AG04449 (cell line): ENCODE results near the gene FKBP9.

Source experiments
- CTCF ChIA-PET: fragments of 350-600 bp; formaldehyde crosslinking; extraction: SDS; loops from one replicate; lab custom pipeline; 2021; ENCODE audit warnings: antibody characterized with exemption; lab: Yijun Ruan, JAX
- POLR2A ChIA-PET: fragments of 400-600, 350-600 bp; formaldehyde crosslinking; extraction: SDS; loops from one replicate; lab custom pipeline; 2020; ENCODE audit warnings: antibody characterized with exemption, inconsistent platforms; lab: Yijun Ruan, JAX
- DNase-seq: peaks from one replicate; pipeline ENCODE4 v3.0.0-alpha.2; 2010; ENCODE audit warnings: low read depth, low spot score
- H3K4me3 ChIP-seq: 2 replicates; pipeline ENCODE4 v1.5.1; 2011; ENCODE audit warnings: low read depth, mild to moderate bottlenecking, control low read depth, low read length
- CTCF ChIP-seq: IDR thresholded peaks from one replicate; pipeline ENCODE4 v1.5.1; 2011; ENCODE audit warnings: mild to moderate bottlenecking, moderate library complexity, low read length, control low read depth, inconsistent platforms; ENCODE audit not compliant: insufficient read depth; ENCODE audit errors: missing control alignments

FKBP9 gene

GRCh38 chr7:32937344-32938174 is 19.7 kb upstream of the FKBP9 start:
- TF ChIP-seq CTCF = no peak
- no peak for DNase-seq
- ChIA-PET CTCF (interaction anchor here (1.0 to 1.7 kb wide), 4 partner anchors 22 to 170 kb away, joined by 3 to 7 read pairs (median 3); no protein-coding TSS in a partner anchor), POLR2A (no interaction called here)
- no peak overlapping the region for H3K4me3 ChIP-seq

GRCh38 chr7:32941181-32941580 is 16.1 kb upstream of the FKBP9 start:
- CTCF ChIA-PET = interaction anchor here (0.6 to 3.6 kb wide), 10 partner anchors 9 to 166 kb away, joined by 3 to 19 read pairs (median 3); partner anchors contain the start of gene FKBP9
- no peak for TF ChIP-seq CTCF
- peak overlapping the region; percentile 78 for H3K4me3 ChIP-seq
- POLR2A ChIA-PET = no interaction called here
- DNase-seq = no peak

GRCh38 chr7:32941681-32942414 is 15.4 kb upstream of the FKBP9 start:
- ChIA-PET CTCF (interaction anchor here (0.6 to 3.6 kb wide), 12 partner anchors 9 to 166 kb away, joined by 3 to 19 read pairs (median 4); partner anchors contain the start of gene FKBP9), POLR2A (no interaction called here)
- DNase-seq = no peak
- H3K4me3 ChIP-seq = peak overlapping the region; percentile 78
- no peak for TF ChIP-seq CTCF

- DNase-seq = no peak
- ChIA-PET POLR2A (interaction anchor here (1.3 kb wide), 3 partner anchors 15 to 120 kb away, joined by 4 to 13 read pairs (median 4); partner anchors contain the start of genes FKBP9 and NT5C3A), CTCF (interaction anchor here (0.7 to 3.6 kb wide), 20 partner anchors 9 to 181 kb away, joined by 3 to 19 read pairs (median 4); partner anchors contain the start of genes FKBP9 and NT5C3A)
- peak overlapping the region; percentile 78 for H3K4me3 ChIP-seq
- TF ChIP-seq CTCF = peak; percentile 69
These were observed 14.6 kb upstream of the FKBP9 start for GRCh38 chr7:32942415-32943251.

GRCh38 chr7:32943252-32944030 is 13.8 kb upstream of the FKBP9 start:
- ChIA-PET CTCF (interaction anchor here (0.7 to 3.6 kb wide), 20 partner anchors 10 to 182 kb away, joined by 3 to 19 read pairs (median 4); partner anchors contain the start of genes FKBP9 and NT5C3A), POLR2A (interaction anchor here (1.3 kb wide), 3 partner anchors 14 to 120 kb away, joined by 4 to 13 read pairs (median 4); partner anchors contain the start of genes FKBP9 and NT5C3A)
- H3K4me3 ChIP-seq = peak overlapping the region; percentile 78
- no peak for DNase-seq
- TF ChIP-seq CTCF = no peak
